RKO (cell line): ENCODE data around the gene CAV1.

Experiments
- DNase-seq: peaks from one replicate; pipeline ENCODE4 v3.0.0-alpha.2; 2016; ENCODE audit warnings: low spot score

Gene CAV1

GRCh38 chr7:116557066-116557585 is 32.3 kb downstream of the CAV1 start:
- peak; percentile 18 for DNase-seq

GRCh38 chr7:116557901-116558300 is 33.1 kb downstream of the CAV1 start:
- DNase-seq, result no peak

- DNase-seq, result no peak
Measured at GRCh38 chr7:116560021-116560970, 35.5 kb downstream of the CAV1 start.

- no peak for DNase-seq
Measured at GRCh38 chr7:116561697-116562483, 37.1 kb downstream of the CAV1 start.

GRCh38 chr7:116562529-116563121 is 37.8 kb downstream of the CAV1 start:
- no peak for DNase-seq

- no peak for DNase-seq
Measured at GRCh38 chr7:116565981-116566380, 41.1 kb downstream of the CAV1 start.

GRCh38 chr7:116566666-116567065 is 41.8 kb downstream of the CAV1 start:
- no peak for DNase-seq

- no peak for DNase-seq
Measured at GRCh38 chr7:116569737-116570136, 44.9 kb downstream of the CAV1 start.

- DNase-seq, result no peak
Measured at GRCh38 chr7:116570306-116570705, 45.5 kb downstream of the CAV1 start.

- DNase-seq, result peak; percentile 19
Measured at GRCh38 chr7:116571037-116571436, 46.2 kb downstream of the CAV1 start.

GRCh38 chr7:116571552-116571951 is 46.7 kb downstream of the CAV1 start:
- DNase-seq, result no peak

- no peak for DNase-seq
Measured at GRCh38 chr7:116572036-116572435, 47.2 kb downstream of the CAV1 start.

- no peak for DNase-seq
Measured at GRCh38 chr7:116573541-116573940, 48.7 kb downstream of the CAV1 start.

- DNase-seq, result no peak
Measured at GRCh38 chr7:116574025-116574822, 49.4 kb downstream of the CAV1 start.

GRCh38 chr7:116575853-116576252 is 51.0 kb downstream of the CAV1 start:
- no peak for DNase-seq

- DNase-seq, result peak; percentile 50
Measured at GRCh38 chr7:116576350-116577319, 51.8 kb downstream of the CAV1 start.

- no peak for DNase-seq
Measured at GRCh38 chr7:116577320-116577871, 52.6 kb downstream of the CAV1 start.

- DNase-seq, result no peak
Measured at GRCh38 chr7:116578526-116578925, 53.7 kb downstream of the CAV1 start.

- DNase-seq, result no peak
Measured at GRCh38 chr7:116579322-116579721, 54.5 kb downstream of the CAV1 start.

- DNase-seq, result no peak
Measured at GRCh38 chr7:116579835-116580234, 55.0 kb downstream of the CAV1 start.
